Neural progenitor cell (in vitro differentiated cells): ENCODE results near the gene ARMH3. TPM values are rescaled to one million over a fixed set of nuclear protein-coding genes. Genes with fewer than 3 reads are reported as not detected.

Experiments
- DNase-seq: peaks from one replicate; pipeline ENCODE4 v3.0.0-alpha.2; 2016; ENCODE audit warnings: low spot score
- H2AFZ ChIP-seq: fragments of 200-600 bp; sonication (generic); replicated peaks from 2 replicates; pipeline ENCODE4 v1.6.1; 2016; ENCODE audit warnings: antibody characterized with exemption
- H3F3A ChIP-seq: fragments of 200-600 bp; sonication (generic); 2 replicates; pipeline ENCODE4 v1.6.1; 2016; ENCODE audit warnings: antibody characterized with exemption, low read depth
- H3K27ac ChIP-seq: fragments of 200-600 bp; sonication (generic); 2 replicates; pipeline ENCODE4 v1.5.1; 2016; ENCODE audit warnings: mild to moderate bottlenecking
- H3K27me3 ChIP-seq: fragments of 200-600 bp; sonication (generic); 2 replicates; pipeline ENCODE4 v1.6.1; 2016; ENCODE audit warnings: mild to moderate bottlenecking, moderate library complexity
- H3K36me3 ChIP-seq: fragments of 200-600 bp; sonication (generic); 2 replicates; pipeline ENCODE4 v1.5.1; 2016
- H3K4me1 ChIP-seq: fragments of 200-600 bp; sonication (generic); 2 replicates; pipeline ENCODE4 v1.6.1; 2016; ENCODE audit warnings: mixed run types
- H3K4me2 ChIP-seq: fragments of 200-600 bp; sonication (generic); 2 replicates; pipeline ENCODE4 v1.6.1; 2016
- H3K4me3 ChIP-seq: fragments of 200-600 bp; sonication (generic); 2 replicates; pipeline ENCODE4 v1.5.1; 2016
- H3K79me2 ChIP-seq: fragments of 200-600 bp; sonication (generic); 2 replicates; pipeline ENCODE4 v1.6.1; 2016; ENCODE audit warnings: low read depth
- H3K9ac ChIP-seq: fragments of 200-600 bp; sonication (generic); 2 replicates; pipeline ENCODE4 v1.6.1; 2016
- H3K9me3 ChIP-seq: fragments of 200-600 bp; sonication (generic); 2 replicates; pipeline ENCODE4 v1.5.1; 2016; ENCODE audit warnings: low read depth
- H4K20me1 ChIP-seq: fragments of 200-600 bp; sonication (generic); 2 replicates; pipeline ENCODE4 v1.6.1; 2016; ENCODE audit warnings: low read depth
- H3K27ac Mint-ChIP-seq: 3 replicates; pipeline ENCODE4 v1.8.0; 2021; ENCODE audit warnings: mixed read lengths
- H3K27me3 Mint-ChIP-seq: 2 replicates; pipeline ENCODE4 v1.8.0; 2022; ENCODE audit warnings: low read depth, mild to moderate bottlenecking, inconsistent platforms, moderate library complexity, mixed read lengths; ENCODE audit not compliant: insufficient read depth
- H3K36me3 Mint-ChIP-seq: 3 replicates; pipeline ENCODE4 v1.8.0; 2021; ENCODE audit warnings: mixed read lengths
- H3K4me1 Mint-ChIP-seq: 3 replicates; pipeline ENCODE4 v1.8.0; 2021; ENCODE audit warnings: mixed read lengths
- H3K4me3 Mint-ChIP-seq: 3 replicates; pipeline ENCODE4 v1.8.0; 2021; ENCODE audit warnings: mild to moderate bottlenecking, moderate library complexity, mixed read lengths
- H3K9me3 Mint-ChIP-seq: 3 replicates; pipeline ENCODE4 v1.8.0; 2020; ENCODE audit warnings: mixed read lengths
- EZH2 ChIP-seq: fragments of 200-600 bp; sonication (generic); IDR thresholded peaks from 2 replicates; pipeline ENCODE4 v1.6.1; 2017; ENCODE audit warnings: antibody characterized with exemption, mild to moderate bottlenecking, moderate library complexity
- EZH2phosphoT487 ChIP-seq: fragments of 200-600 bp; sonication (generic); IDR thresholded peaks from 2 replicates; pipeline ENCODE4 v1.6.1; 2017; ENCODE audit warnings: antibody characterized with exemption
- total RNA-seq: library from RNA; depleted of rRNA; stranded (reverse); fragments of >200 nt; gene quantifications from 2 replicates; pipeline ENCODE4 v1.2.3, GENCODE V29; 2015; ENCODE audit warnings: low replicate concordance
- TF ChIP-seq, protein P1 (sequence below): fragments of 200-600 bp; sonication (generic); IDR thresholded peaks from 2 replicates; pipeline ENCODE4 v1.5.1; 2017; ENCODE audit warnings: antibody characterized with exemption, mild to moderate bottlenecking

ARMH3 gene, protein sequence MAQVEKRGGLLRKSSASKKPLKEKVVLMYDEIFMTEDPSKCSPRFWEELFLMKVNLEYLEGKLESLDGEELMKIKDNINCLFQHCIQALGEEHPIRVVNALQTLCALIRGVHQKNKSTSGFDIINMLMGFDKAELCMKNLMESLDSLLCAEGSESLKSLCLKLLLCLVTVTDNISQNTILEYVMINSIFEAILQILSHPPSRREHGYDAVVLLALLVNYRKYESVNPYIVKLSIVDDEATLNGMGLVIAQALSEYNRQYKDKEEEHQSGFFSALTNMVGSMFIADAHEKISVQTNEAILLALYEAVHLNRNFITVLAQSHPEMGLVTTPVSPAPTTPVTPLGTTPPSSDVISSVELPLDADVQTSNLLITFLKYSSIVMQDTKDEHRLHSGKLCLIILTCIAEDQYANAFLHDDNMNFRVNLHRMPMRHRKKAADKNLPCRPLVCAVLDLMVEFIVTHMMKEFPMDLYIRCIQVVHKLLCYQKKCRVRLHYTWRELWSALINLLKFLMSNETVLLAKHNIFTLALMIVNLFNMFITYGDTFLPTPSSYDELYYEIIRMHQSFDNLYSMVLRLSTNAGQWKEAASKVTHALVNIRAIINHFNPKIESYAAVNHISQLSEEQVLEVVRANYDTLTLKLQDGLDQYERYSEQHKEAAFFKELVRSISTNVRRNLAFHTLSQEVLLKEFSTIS
- total RNA-seq: 11.8 and 14.5 TPM in 2 replicates

GRCh38 chr10:102055647-102056419 is at the start of gene ARMH3:
Gene ARMH3, minus strand, starts transcription at chr10:102056173. Its CDS starts 16,059 bp downstream, at chr10:102040114.
- Mint-ChIP-seq H3K9me3 (no peaks in the 10 kb centered on the region), H3K4me1 (peaks cover 17% of the 10 kb centered on the region), H3K27me3 (peaks cover 2% of the 10 kb centered on the region), H3K4me3 (peak within 1 kb of the TSS; percentile 98), H3K36me3 (no peaks in the 10 kb centered on the region), H3K27ac (peak within 1 kb of the TSS; percentile 97)
- peaks cover 18% of the 10 kb centered on the region for H3F3A ChIP-seq
- peak within 1 kb of the TSS; percentile 49 for H3K27ac ChIP-seq
- H3K79me2 ChIP-seq: peaks cover 48% of the 10 kb centered on the region
- no peaks in the 10 kb centered on the region for H3K9me3 ChIP-seq
- H3K9ac ChIP-seq: no peak within 1 kb of the TSS
- no peaks in the 10 kb centered on the region for H3K4me1 ChIP-seq
- peak within 1 kb of the TSS; percentile 97 for H2AFZ ChIP-seq
- TF ChIP-seq, protein P1, sequence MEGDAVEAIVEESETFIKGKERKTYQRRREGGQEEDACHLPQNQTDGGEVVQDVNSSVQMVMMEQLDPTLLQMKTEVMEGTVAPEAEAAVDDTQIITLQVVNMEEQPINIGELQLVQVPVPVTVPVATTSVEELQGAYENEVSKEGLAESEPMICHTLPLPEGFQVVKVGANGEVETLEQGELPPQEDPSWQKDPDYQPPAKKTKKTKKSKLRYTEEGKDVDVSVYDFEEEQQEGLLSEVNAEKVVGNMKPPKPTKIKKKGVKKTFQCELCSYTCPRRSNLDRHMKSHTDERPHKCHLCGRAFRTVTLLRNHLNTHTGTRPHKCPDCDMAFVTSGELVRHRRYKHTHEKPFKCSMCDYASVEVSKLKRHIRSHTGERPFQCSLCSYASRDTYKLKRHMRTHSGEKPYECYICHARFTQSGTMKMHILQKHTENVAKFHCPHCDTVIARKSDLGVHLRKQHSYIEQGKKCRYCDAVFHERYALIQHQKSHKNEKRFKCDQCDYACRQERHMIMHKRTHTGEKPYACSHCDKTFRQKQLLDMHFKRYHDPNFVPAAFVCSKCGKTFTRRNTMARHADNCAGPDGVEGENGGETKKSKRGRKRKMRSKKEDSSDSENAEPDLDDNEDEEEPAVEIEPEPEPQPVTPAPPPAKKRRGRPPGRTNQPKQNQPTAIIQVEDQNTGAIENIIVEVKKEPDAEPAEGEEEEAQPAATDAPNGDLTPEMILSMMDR: no peak
- no peak for TF ChIP-seq EZH2phosphoT487
- TF ChIP-seq EZH2: no peak
- no peaks in the 10 kb centered on the region for H3K36me3 ChIP-seq
- peak; percentile 98 for DNase-seq
- H4K20me1 ChIP-seq: peaks cover 40% of the 10 kb centered on the region
- peak within 1 kb of the TSS; percentile 81 for H3K4me3 ChIP-seq
- no peaks in the 10 kb centered on the region for H3K27me3 ChIP-seq
- H3K4me2 ChIP-seq: peak within 1 kb of the TSS; percentile 88

DNA sequence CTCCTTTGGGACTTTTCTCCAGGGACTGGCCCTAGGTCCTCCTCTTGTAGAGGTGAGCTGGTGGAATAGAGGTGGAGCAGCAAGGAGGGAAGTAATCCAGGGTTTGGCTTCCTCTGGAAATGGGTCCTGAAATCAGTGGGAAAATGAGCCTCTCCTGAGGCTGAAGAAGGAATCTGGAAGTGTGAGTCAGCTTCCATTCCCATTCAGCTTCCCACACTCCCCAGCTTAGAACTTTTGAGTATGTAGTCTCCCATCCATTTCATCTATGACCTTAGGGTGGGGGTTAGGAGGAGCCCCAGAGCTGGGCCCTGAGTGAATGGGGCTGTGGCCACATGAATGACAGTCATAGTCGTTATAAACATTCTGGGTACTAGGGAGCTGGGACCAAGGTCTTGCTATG is 46.4 kb upstream of the ARMH3 start:
- Mint-ChIP-seq H3K4me3 (no peak overlapping the region), H3K36me3 (peaks cover 2% of the 10 kb centered on the region), H3K9me3 (no peaks in the 10 kb centered on the region), H3K27me3 (peaks cover 3% of the 10 kb centered on the region), H3K27ac (no peak overlapping the region), H3K4me1 (no peaks in the 10 kb centered on the region)
- no peak for DNase-seq
- Histone ChIP-seq H3K4me1 (no peaks in the 10 kb centered on the region), H3K27ac (no peak overlapping the region), H3K4me3 (no peak overlapping the region), H3K9ac (no peak overlapping the region), H3K79me2 (no peaks in the 10 kb centered on the region), H3F3A (no peaks in the 10 kb centered on the region), H3K4me2 (no peak overlapping the region), H3K9me3 (no peaks in the 10 kb centered on the region), H4K20me1 (peaks cover 8% of the 10 kb centered on the region), H2AFZ (no peak overlapping the region), H3K36me3 (no peaks in the 10 kb centered on the region), H3K27me3 (no peaks in the 10 kb centered on the region)
- no peak for TF ChIP-seq EZH2
- TF ChIP-seq, protein P1: no peak
- no peak for TF ChIP-seq EZH2phosphoT487

GRCh38 chr10:102101152-102101551 is 45.2 kb upstream of the ARMH3 start:
- Mint-ChIP-seq H3K36me3 (peaks cover 1% of the 10 kb centered on the region), H3K27ac (no peak overlapping the region), H3K27me3 (peaks cover 1% of the 10 kb centered on the region), H3K4me3 (no peak overlapping the region), H3K4me1 (no peaks in the 10 kb centered on the region), H3K9me3 (no peaks in the 10 kb centered on the region)
- Histone ChIP-seq H4K20me1 (no peaks in the 10 kb centered on the region), H3K9ac (no peak overlapping the region), H3K36me3 (no peaks in the 10 kb centered on the region), H3K27me3 (no peaks in the 10 kb centered on the region), H3K79me2 (no peaks in the 10 kb centered on the region), H2AFZ (no peak overlapping the region), H3F3A (no peaks in the 10 kb centered on the region), H3K9me3 (no peaks in the 10 kb centered on the region), H3K4me3 (no peak overlapping the region), H3K4me2 (no peak overlapping the region), H3K4me1 (no peaks in the 10 kb centered on the region), H3K27ac (no peak overlapping the region)
- TF ChIP-seq EZH2: no peak
- no peak for TF ChIP-seq EZH2phosphoT487
- TF ChIP-seq, protein P1: no peak
- no peak for DNase-seq
